HEK293T (cell line): ENCODE data around the gene CDC14C.
"Not testable (repeated sequence)": the region's sequence is repeated elsewhere in the genome, so short reads cannot be mapped to it uniquely, and the experiment has no call there.

ENCODE experiments used
- CTCF ChIA-PET: fragments of 350-600 bp; formaldehyde crosslinking; extraction: SDS; loops from one replicate; lab custom pipeline; 2021; ENCODE audit warnings: antibody characterized with exemption, inconsistent platforms; lab: Yijun Ruan, JAX
- POLR2A ChIA-PET: fragments of 350-600 bp; formaldehyde crosslinking; extraction: SDS; loops from one replicate; lab custom pipeline; 2020; ENCODE audit warnings: antibody characterized with exemption, inconsistent platforms; lab: Yijun Ruan, JAX
- DNase-seq: peaks from one replicate; pipeline ENCODE4 v3.0.0; 2012; ENCODE audit warnings: mixed read lengths; ENCODE audit errors: extremely low spot score
- ARNT ChIP-seq: fragments of 450-650 bp; IDR thresholded peaks from 2 replicates; pipeline ENCODE4 v1.6.1; 2017; ENCODE audit warnings: mild to moderate bottlenecking
- BHLHE40 ChIP-seq: fragments of 450-650 bp; IDR thresholded peaks from 2 replicates; pipeline ENCODE4 v1.6.1; 2016; ENCODE audit warnings: mild to moderate bottlenecking, moderate library complexity, borderline replicate concordance
- CTBP1 ChIP-seq: fragments of 450-650 bp; IDR thresholded peaks from 2 replicates; pipeline ENCODE4 v1.6.1; 2016; ENCODE audit warnings: borderline replicate concordance
- ELF4 ChIP-seq: fragments of 450-650 bp; IDR thresholded peaks from 2 replicates; pipeline ENCODE4 v1.6.1; 2017; ENCODE audit warnings: antibody characterized with exemption
- FOXA1 ChIP-seq: fragments of 450-650 bp; IDR thresholded peaks from 2 replicates; pipeline ENCODE4 v1.6.1; 2016; ENCODE audit warnings: mild to moderate bottlenecking
- FOXK2 ChIP-seq: fragments of 450-650 bp; IDR thresholded peaks from 2 replicates; pipeline ENCODE4 v1.6.1; 2016; ENCODE audit warnings: mild to moderate bottlenecking
- FOXM1 ChIP-seq: fragments of 450-650 bp; IDR thresholded peaks from 2 replicates; pipeline ENCODE4 v1.6.1; 2017; ENCODE audit warnings: mild to moderate bottlenecking, borderline replicate concordance
- HDGF ChIP-seq: fragments of 450-650 bp; IDR thresholded peaks from 2 replicates; pipeline ENCODE4 v1.6.1; 2017; ENCODE audit warnings: antibody characterized with exemption, borderline replicate concordance
- L3MBTL2 ChIP-seq: fragments of 450-650 bp; conservative IDR thresholded peaks from 2 replicates; pipeline ENCODE4 v1.6.1; 2016; ENCODE audit warnings: mild to moderate bottlenecking
- LEF1 ChIP-seq: fragments of 450-650 bp; IDR thresholded peaks from 2 replicates; pipeline ENCODE4 v1.6.1; 2017; ENCODE audit warnings: mild to moderate bottlenecking, borderline replicate concordance
- NFRKB ChIP-seq: fragments of 450-650 bp; IDR thresholded peaks from 2 replicates; pipeline ENCODE4 v1.6.1; 2016; ENCODE audit warnings: mild to moderate bottlenecking, moderate library complexity
- SP1 ChIP-seq: fragments of 450-650 bp; IDR thresholded peaks from 2 replicates; pipeline ENCODE4 v1.6.1; 2017
- SUZ12 ChIP-seq: fragments of 450-650 bp; IDR thresholded peaks from 2 replicates; pipeline ENCODE4 v1.6.1; 2016; ENCODE audit warnings: mild to moderate bottlenecking
- TARDBP ChIP-seq: fragments of 450-650 bp; IDR thresholded peaks from 2 replicates; pipeline ENCODE4 v1.6.1; 2016
- ZNF384 ChIP-seq: fragments of 450-650 bp; IDR thresholded peaks from 2 replicates; pipeline ENCODE4 v1.6.1; 2016
- TF ChIP-seq, protein P1 (sequence below): fragments of 450-650 bp; IDR thresholded peaks from 2 replicates; pipeline ENCODE4 v1.6.1; 2016

The CDC14C gene

DNA sequence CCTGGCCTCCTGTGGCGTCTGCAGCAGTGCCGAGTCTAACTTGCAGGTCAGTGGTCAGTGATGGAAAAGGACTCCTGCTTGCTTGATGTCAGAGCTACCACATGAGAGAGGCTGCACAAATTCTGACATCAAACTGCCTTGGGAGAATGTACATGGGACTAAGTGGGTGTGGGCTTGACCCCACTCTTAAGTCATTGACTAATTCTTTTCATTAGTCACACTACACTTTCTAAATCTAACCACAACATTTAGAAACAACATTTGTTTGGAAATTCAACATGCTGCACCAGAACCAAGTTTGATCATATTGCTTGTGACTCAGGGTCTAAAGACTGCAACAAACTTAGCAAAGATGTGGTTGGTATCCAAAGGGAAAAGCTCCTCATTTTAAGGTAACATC, 24.4 kb upstream of the CDC14C start:
- no peak for DNase-seq
- ChIA-PET POLR2A (no interaction called here), CTCF (no interaction called here)
- TF ChIP-seq LEF1 (no peak), ARNT (no peak), FOXK2 (no peak), NFRKB (no peak), FOXM1 (no peak)

- TF ChIP-seq FOXM1 (no peak), HDGF (no peak), FOXK2 (no peak), NFRKB (no peak), BHLHE40 (no peak), SUZ12 (no peak), ARNT (no peak), LEF1 (no peak), SP1 (no peak), ELF4 (no peak), FOXA1 (no peak)
- TF ChIP-seq, protein P1, sequence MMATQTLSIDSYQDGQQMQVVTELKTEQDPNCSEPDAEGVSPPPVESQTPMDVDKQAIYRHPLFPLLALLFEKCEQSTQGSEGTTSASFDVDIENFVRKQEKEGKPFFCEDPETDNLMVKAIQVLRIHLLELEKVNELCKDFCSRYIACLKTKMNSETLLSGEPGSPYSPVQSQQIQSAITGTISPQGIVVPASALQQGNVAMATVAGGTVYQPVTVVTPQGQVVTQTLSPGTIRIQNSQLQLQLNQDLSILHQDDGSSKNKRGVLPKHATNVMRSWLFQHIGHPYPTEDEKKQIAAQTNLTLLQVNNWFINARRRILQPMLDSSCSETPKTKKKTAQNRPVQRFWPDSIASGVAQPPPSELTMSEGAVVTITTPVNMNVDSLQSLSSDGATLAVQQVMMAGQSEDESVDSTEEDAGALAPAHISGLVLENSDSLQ: no peak
- POLR2A ChIA-PET: no interaction called here
- DNase-seq: no peak
- CTCF ChIA-PET: no interaction called here
Measured at GRCh38 chr7:48901966-48902365, 22.4 kb upstream of the CDC14C start.

DNA sequence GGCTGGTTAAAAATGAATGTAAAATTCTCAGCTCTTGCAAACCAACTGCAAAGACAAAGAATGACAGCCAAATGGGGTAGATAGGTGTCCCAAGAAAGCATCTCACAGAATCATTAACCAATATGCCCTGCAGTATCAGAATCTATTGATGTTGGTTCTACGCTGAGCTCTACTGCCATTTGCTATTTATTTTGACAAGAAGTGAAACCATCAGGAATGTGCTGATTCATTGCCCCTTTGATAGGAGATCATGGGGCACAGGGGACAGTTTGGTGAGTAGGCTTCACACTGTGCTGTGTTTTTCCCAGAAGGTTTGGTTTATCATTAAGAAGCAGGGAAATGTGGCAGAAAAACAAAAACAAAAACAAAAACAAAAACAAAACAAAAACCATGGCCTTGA, 19.4 kb upstream of the CDC14C start:
- no peak for DNase-seq
- CTCF ChIA-PET: no interaction called here
- no peak for TF ChIP-seq L3MBTL2
- POLR2A ChIA-PET: no interaction called here

DNA sequence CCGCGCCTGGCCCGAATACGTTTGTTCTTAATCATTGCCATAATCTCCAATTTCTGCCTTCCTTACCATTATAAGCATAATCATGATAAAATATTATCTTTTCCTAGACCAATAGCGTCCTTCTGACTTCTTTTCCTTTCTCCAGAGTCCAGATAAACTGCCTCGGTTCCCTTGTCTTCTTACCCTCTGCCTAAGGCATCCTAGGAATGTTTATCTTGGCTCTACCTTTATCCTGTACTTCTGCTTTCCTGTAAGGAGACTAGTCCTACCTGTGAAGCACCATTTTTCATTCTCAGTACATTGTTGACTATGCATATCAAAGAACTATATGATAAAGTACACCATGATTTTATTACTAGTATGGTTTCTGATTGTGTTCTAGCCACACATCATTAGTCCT, 18.7 kb upstream of the CDC14C start:
- POLR2A ChIA-PET: not testable (repeated sequence)

DNA sequence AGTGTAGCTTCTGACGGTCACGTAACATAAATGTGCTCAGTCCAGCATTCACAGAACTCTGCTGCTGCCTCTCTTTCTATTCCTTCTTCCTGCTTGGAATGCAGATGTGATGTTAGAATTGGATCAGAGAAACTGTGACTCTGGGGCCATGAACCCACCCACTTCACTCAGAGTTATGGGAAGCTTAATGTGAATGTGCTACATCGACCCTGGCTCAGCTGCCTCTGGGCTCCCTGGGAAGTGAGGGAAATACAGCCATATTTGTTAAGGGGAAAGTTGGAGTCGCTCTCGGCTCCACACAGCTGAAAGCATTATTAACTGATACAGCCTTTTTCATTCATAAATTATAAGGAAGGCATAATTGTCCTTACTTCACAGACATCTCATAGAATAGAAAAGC, 14.5 kb upstream of the CDC14C start:
- DNase-seq, CTCF ChIA-PET, POLR2A ChIA-PET: not testable (repeated sequence)

More for the DNA sequence above, 18.7 kb upstream of the CDC14C start:
- DNase-seq, CTCF ChIA-PET: not testable (repeated sequence)

DNA sequence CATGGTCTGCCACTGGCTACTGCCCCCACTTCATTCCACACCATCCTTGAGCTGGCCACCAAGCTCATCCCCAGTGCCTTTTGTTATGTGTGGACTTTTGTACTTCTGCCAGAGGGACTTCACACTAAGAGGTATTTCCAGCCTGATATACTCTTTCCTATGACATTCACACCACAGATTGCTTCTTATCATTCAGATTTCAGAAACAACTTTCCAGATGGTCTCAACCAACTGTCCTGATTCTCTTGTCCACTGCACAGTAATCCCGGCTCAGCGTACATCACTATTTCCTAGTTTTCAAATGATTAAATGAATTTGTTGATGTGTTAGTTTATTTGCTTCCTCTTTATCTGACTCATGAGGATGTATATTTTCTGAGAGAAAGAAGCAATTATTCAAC, 7.1 kb downstream of the CDC14C start:
- ChIA-PET POLR2A (no interaction called here), CTCF (no interaction called here)
- DNase-seq: no peak
- TF ChIP-seq ELF4 (no peak), SUZ12 (no peak), CTBP1 (no peak), HDGF (no peak), L3MBTL2 (no peak), FOXM1 (no peak), BHLHE40 (no peak), FOXK2 (no peak), NFRKB (no peak), ARNT (no peak), ZNF384 (no peak), TARDBP (no peak), SP1 (no peak), FOXA1 (no peak)
- TF ChIP-seq, protein P1: no peak

GRCh38 chr7:48932126-48932910, 8.0 kb downstream of the CDC14C start:
- POLR2A ChIA-PET: no interaction called here
- no peak for TF ChIP-seq ARNT
- no peak for TF ChIP-seq ZNF384
- no peak for TF ChIP-seq FOXA1
- TF ChIP-seq, protein P1: no peak
- TF ChIP-seq SP1: no peak
- no peak for TF ChIP-seq LEF1
- no peak for TF ChIP-seq CTBP1
- no peak for TF ChIP-seq L3MBTL2
- no peak for TF ChIP-seq ELF4
- no peak for TF ChIP-seq TARDBP
- TF ChIP-seq FOXK2: no peak
- no peak for TF ChIP-seq HDGF
- no peak for TF ChIP-seq FOXM1
- no peak for TF ChIP-seq SUZ12
- no peak for DNase-seq
- CTCF ChIA-PET: no interaction called here
